Natural killer cell (primary cell): Measurements from ENCODE around the gene FOCAD. TPM values are rescaled to one million over a fixed set of nuclear protein-coding genes. Genes with fewer than 3 reads are reported as not detected.
A peak's percentile ranks its signal among the peaks of the same experiment; 100 is the strongest.

ENCODE experiments used
- ATAC-seq, 3 donors: fragments of 150-1000 bp in 2 of 3; fragments of 200-7000 bp in 1 of 3; cut with Tn5 transposase; 1 replicate in 1 of 3; 2 replicates in 2 of 3; pipeline ENCODE4 v1.10.0; 2021; ENCODE audit warnings: mild to moderate bottlenecking in 2 of 3, moderate library complexity in 2 of 3
- DNase-seq, 2 donors: peaks; one replicate each; pipeline versions ENCODE4 v3.0.0 to v3.0.0-alpha.2; 2013 to 2021; ENCODE audit warnings: mixed read lengths in 1 of 2
- H3K27ac ChIP-seq: one replicate; pipeline ENCODE4 v1.5.1; 2013; ENCODE audit warnings: mild to moderate bottlenecking, low read length
- H3K27me3 ChIP-seq: one replicate; pipeline ENCODE4 v1.6.1; 2013; ENCODE audit warnings: low read length; ENCODE audit not compliant: control insufficient read depth, insufficient read depth
- H3K36me3 ChIP-seq: one replicate; pipeline ENCODE4 v1.6.1; 2013; ENCODE audit warnings: low read length; ENCODE audit not compliant: control insufficient read depth, insufficient read depth
- H3K4me1 ChIP-seq: one replicate; pipeline ENCODE4 v1.6.1; 2013; ENCODE audit warnings: low read length; ENCODE audit not compliant: control insufficient read depth, insufficient read depth
- H3K4me3 ChIP-seq: one replicate; pipeline ENCODE4 v1.5.1; 2013; ENCODE audit warnings: low read length
- H3K9me3 ChIP-seq: one replicate; pipeline ENCODE4 v1.6.1; 2013; ENCODE audit warnings: low read length; ENCODE audit not compliant: control insufficient read depth, insufficient read depth
- H3K27ac Mint-ChIP-seq, 2 donors: one replicate each; pipeline ENCODE4 v1.8.0; 2022; ENCODE audit warnings: mild to moderate bottlenecking in 2 of 2, mixed read lengths in 2 of 2, moderate library complexity in 1 of 2
- H3K27me3 Mint-ChIP-seq, 2 donors: one replicate each; pipeline ENCODE4 v1.8.0; 2022; ENCODE audit warnings: low read depth in 2 of 2, mixed read lengths in 2 of 2
- H3K36me3 Mint-ChIP-seq: one replicate; pipeline ENCODE4 v1.8.0; 2022; ENCODE audit warnings: mixed read lengths
- H3K4me1 Mint-ChIP-seq, 2 donors: one replicate each; pipeline ENCODE4 v1.8.0; 2022; ENCODE audit warnings: mixed read lengths in 2 of 2
- H3K4me3 Mint-ChIP-seq: one replicate; pipeline ENCODE4 v1.8.0; 2022; ENCODE audit warnings: mild to moderate bottlenecking, moderate library complexity, mixed read lengths
- H3K9me3 Mint-ChIP-seq, 2 donors: one replicate each; pipeline ENCODE4 v1.8.0; 2022; ENCODE audit warnings: mixed read lengths in 2 of 2
- WGBS: methylation state at CpG from one replicate; pipeline ENCODE4 v1.1.7; 2013; ENCODE audit warnings: missing lambda C conversion rate; ENCODE audit not compliant: insufficient coverage; 5-methylcytosine and 5-hydroxymethylcytosine counted together
- intact Hi-C: fragments of 100-400 bp; cut with micrococcal nuclease; formaldehyde crosslinking; loops from one replicate; pipeline ENCODE4 v1.14.2; 2022
- total RNA-seq, 4 donors: library from RNA; stranded (reverse); fragments of 120-200 nt in 1 of 4; gene quantifications; one replicate each; pipeline versions ENCODE4 v1.2.3 to v1.2.4, GENCODE V29; 2013 to 2022
- TF ChIP-seq, protein P1 (sequence below): fragments of 200-600 bp; IDR thresholded peaks from one replicate; pipeline ENCODE4 v1.8.0; 2022; ENCODE audit warnings: antibody characterized with exemption

The FOCAD gene
- total RNA-seq, 3 donors from 2014 or later (not counting 1 experiment from before 2014, with no cell fraction given) = 15.1 to 27.6 (median 18.8) TPM

DNA sequence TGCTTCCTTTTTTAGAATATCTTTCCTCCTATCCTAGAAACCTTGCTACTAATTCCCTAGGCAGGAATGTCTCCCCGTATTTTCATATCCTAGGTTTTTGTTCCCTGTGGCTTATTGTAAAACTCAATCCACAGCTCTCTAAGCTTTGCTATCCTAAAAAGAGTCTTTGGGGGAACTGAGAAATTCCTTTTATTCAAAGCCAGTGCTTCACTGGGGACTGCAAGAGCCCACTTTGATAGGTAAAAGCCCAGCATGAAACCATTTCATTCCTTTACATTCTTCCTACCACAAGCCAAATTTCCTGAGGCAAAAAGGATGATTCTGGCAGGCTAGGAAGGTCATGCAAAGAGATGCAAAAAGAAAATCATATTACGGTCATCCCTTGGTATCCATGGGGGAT is 353.2 kb downstream of the FOCAD start:
- H3K4me3 Mint-ChIP-seq = no peak overlapping the region
- ATAC-seq = no peak

DNA sequence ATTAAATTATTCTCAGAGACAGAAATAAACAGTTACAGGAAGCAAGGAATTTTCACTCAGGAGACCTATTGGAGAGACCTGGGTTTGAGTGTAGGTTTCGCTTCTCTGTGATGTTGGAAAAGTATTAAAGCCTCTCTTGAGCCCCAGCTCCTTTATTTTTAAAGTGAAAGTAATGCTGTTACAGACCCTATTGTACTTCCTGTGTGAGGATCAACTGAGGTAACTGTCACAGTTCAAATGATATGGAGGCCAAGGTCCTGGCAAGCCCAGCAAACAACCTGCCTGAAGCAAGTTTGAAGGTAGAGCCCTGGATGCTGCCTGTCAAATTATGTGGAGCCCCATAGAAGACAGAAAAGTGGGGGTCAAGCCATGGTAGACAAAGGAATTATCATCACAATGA is 355.2 kb downstream of the FOCAD start:
- Mint-ChIP-seq H3K9me3 (no peaks in the 10 kb centered on the region), H3K4me1 (peaks cover 7 to 13% of the 10 kb centered on the region in 2 donors), H3K27ac (peak overlapping the region; percentile 26 to 59), H3K4me3 (peak overlapping the region; percentile 21), H3K36me3 (no peaks in the 10 kb centered on the region), H3K27me3 (no peaks in the 10 kb centered on the region)
- TF ChIP-seq, protein P1, sequence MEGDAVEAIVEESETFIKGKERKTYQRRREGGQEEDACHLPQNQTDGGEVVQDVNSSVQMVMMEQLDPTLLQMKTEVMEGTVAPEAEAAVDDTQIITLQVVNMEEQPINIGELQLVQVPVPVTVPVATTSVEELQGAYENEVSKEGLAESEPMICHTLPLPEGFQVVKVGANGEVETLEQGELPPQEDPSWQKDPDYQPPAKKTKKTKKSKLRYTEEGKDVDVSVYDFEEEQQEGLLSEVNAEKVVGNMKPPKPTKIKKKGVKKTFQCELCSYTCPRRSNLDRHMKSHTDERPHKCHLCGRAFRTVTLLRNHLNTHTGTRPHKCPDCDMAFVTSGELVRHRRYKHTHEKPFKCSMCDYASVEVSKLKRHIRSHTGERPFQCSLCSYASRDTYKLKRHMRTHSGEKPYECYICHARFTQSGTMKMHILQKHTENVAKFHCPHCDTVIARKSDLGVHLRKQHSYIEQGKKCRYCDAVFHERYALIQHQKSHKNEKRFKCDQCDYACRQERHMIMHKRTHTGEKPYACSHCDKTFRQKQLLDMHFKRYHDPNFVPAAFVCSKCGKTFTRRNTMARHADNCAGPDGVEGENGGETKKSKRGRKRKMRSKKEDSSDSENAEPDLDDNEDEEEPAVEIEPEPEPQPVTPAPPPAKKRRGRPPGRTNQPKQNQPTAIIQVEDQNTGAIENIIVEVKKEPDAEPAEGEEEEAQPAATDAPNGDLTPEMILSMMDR = no peak
- no peak overlapping the region for H3K4me3 ChIP-seq
- H3K4me1 ChIP-seq = peaks cover 5% of the 10 kb centered on the region
- DNase-seq (peak in 1 of 2 donors; percentile 11), ATAC-seq (peak in 2 of 3 donors; percentile 40 to 49)
- H3K27me3 ChIP-seq = no peaks in the 10 kb centered on the region
- H3K9me3 ChIP-seq = no peaks in the 10 kb centered on the region
- no peaks in the 10 kb centered on the region for H3K36me3 ChIP-seq
- 83% methylated on average over 1 of the region's 1 CpG for WGBS
- intact Hi-C loops = no loop called here
- H3K27ac ChIP-seq = no peak overlapping the region

More for the DNA sequence above, 353.2 kb downstream of the FOCAD start:
- Mint-ChIP-seq H3K36me3 (no peaks in the 10 kb centered on the region), H3K27ac (no peak overlapping the region), H3K9me3 (no peaks in the 10 kb centered on the region), H3K4me1 (peaks cover 21 to 23% of the 10 kb centered on the region in 2 donors), H3K27me3 (no peaks in the 10 kb centered on the region)
- H3K4me3 ChIP-seq = no peak overlapping the region
- no peaks in the 10 kb centered on the region for H3K9me3 ChIP-seq
- H3K27ac ChIP-seq = no peak overlapping the region
- intact Hi-C loops = no loop called here
- peaks cover 6% of the 10 kb centered on the region for H3K4me1 ChIP-seq
- TF ChIP-seq, protein P1 = no peak
- H3K36me3 ChIP-seq = no peaks in the 10 kb centered on the region
- 96% methylated on average over 2 of the region's 2 CpGs for WGBS
- no peaks in the 10 kb centered on the region for H3K27me3 ChIP-seq
- no peak for DNase-seq

DNA sequence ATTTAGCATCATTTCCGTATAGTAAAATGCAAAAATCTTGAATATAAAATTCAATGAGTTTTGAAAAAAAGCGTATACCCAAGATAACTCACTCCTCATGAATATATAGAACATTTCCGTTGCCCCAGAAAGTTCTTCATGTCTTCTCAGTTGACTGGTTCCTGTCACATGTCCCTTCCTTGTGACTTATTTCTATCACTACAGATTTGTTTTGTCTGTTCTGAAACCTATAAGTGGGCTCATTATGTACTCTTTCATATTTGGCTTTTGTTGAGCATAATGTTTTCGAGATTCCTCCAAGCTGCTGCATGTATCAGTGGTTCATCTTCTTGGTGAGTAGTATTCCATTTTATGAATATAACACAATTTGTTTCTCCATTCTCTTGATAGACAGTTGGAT is 358.4 kb downstream of the FOCAD start:
- no peak for DNase-seq
- Histone ChIP-seq H3K36me3 (no peaks in the 10 kb centered on the region), H3K9me3 (no peaks in the 10 kb centered on the region), H3K4me1 (peaks cover 5% of the 10 kb centered on the region), H3K27me3 (no peaks in the 10 kb centered on the region), H3K4me3 (no peak overlapping the region), H3K27ac (no peak overlapping the region)
- 91% methylated on average over 3 of the region's 4 CpGs for WGBS
- no peaks in the 10 kb centered on the region for H3K27me3 Mint-ChIP-seq
- no peaks in the 10 kb centered on the region for H3K9me3 Mint-ChIP-seq
- no peaks in the 10 kb centered on the region for H3K36me3 Mint-ChIP-seq
- H3K4me3 Mint-ChIP-seq = no peak overlapping the region
- H3K27ac Mint-ChIP-seq = no peak overlapping the region
- no peak for ATAC-seq
- peaks cover 10 to 17% of the 10 kb centered on the region in 2 donors for H3K4me1 Mint-ChIP-seq
- intact Hi-C loops = no loop called here
- TF ChIP-seq, protein P1 = no peak

DNA sequence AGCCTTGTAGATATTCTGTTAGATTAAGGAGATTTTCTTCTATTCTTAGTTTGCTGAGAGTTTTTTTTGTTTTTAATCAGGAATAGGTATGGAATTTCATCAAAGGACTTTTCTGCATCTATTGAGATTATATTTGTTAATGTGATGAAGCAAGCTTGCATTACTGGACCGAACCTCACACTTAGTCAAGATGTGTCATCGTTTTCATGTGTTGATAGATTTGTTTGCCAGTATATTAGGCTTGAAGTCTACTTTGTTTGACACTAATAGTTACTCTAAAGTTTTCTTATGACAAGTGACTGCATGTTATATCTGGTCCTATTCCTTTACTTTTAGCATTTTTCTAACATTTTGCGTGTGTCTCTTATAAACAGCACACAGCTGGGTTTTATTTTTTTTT is 359.8 kb downstream of the FOCAD start:
- no peak overlapping the region for H3K27ac Mint-ChIP-seq
- peaks cover 0 to 5% of the 10 kb centered on the region in 2 donors for H3K27me3 Mint-ChIP-seq
- Histone ChIP-seq H3K36me3 (no peaks in the 10 kb centered on the region), H3K27me3 (no peaks in the 10 kb centered on the region), H3K4me3 (no peak overlapping the region), H3K9me3 (no peaks in the 10 kb centered on the region), H3K27ac (no peak overlapping the region), H3K4me1 (peaks cover 5% of the 10 kb centered on the region)
- H3K4me3 Mint-ChIP-seq = no peak overlapping the region
- H3K4me1 Mint-ChIP-seq = peaks cover 13 to 19% of the 10 kb centered on the region in 2 donors
- TF ChIP-seq, protein P1 = no peak
- H3K9me3 Mint-ChIP-seq = no peaks in the 10 kb centered on the region
- 100% methylated on average over 3 of the region's 3 CpGs for WGBS
- no peaks in the 10 kb centered on the region for H3K36me3 Mint-ChIP-seq
- DNase-seq (no peak), ATAC-seq (no peak)
- intact Hi-C loops = no loop called here
